ENCODE measurements around the gene ARFRP1. TPM values are rescaled to one million over a fixed set of nuclear protein-coding genes. Genes with fewer than 3 reads are reported as not detected.

Gene ARFRP1
- total and polyA plus RNA-seq, 2 of the 13 experiments (the other 11 are each of a cell fraction or from before 2014, with no cell fraction given): 32.0 to 51.1 TPM

- peak; percentile 89 for TF ChIP-seq POLR2G (IDR thresholded peaks at IDR 0.05; ENCODE audit: low read depth, low read length)
- no peak for TF ChIP-seq FOSL1 (CRISPR knock-in tag; IDR thresholded peaks at IDR 0.05; ENCODE audit: borderline replicate concordance)
- TF ChIP-seq ZNF160 (CRISPR knock-in tag; IDR thresholded peaks at IDR 0.05): peak; percentile 22; the same call in 1 of the 2 replicates
- peak; percentile 75 for TF ChIP-seq RBFOX2 (IDR thresholded peaks at IDR 0.05; ENCODE audit: low read depth, low read length)
- TF ChIP-seq, protein P1, sequence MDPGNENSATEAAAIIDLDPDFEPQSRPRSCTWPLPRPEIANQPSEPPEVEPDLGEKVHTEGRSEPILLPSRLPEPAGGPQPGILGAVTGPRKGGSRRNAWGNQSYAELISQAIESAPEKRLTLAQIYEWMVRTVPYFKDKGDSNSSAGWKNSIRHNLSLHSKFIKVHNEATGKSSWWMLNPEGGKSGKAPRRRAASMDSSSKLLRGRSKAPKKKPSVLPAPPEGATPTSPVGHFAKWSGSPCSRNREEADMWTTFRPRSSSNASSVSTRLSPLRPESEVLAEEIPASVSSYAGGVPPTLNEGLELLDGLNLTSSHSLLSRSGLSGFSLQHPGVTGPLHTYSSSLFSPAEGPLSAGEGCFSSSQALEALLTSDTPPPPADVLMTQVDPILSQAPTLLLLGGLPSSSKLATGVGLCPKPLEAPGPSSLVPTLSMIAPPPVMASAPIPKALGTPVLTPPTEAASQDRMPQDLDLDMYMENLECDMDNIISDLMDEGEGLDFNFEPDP (CRISPR knock-in tag; conservative IDR thresholded peaks at IDR 0.05): no peak
- 0 out of 2 replicates have a peak, but pooled peaks have one; percentile 14 for TF ChIP-seq GATAD2A (CRISPR knock-in tag; IDR thresholded peaks at IDR 0.05)
- no peak; the same call in 1 of the 2 replicates for TF ChIP-seq AKAP8 (CRISPR knock-in tag; IDR thresholded peaks at IDR 0.05)
- peak; percentile 12; the same call in 1 of the 2 replicates for TF ChIP-seq CTCF (CRISPR knock-in tag; IDR thresholded peaks at IDR 0.05)
- TF ChIP-seq ZBTB20 (CRISPR knock-in tag; IDR thresholded peaks at IDR 0.05; ENCODE audit: borderline replicate concordance, low read depth): peak; percentile 18; the same call in 1 of the 2 replicates
- TF ChIP-seq EP300 (IDR thresholded peaks at IDR 0.05; ENCODE audit: low read depth in 2 of 2, low read length in 2 of 2): peak in 1 of 2 experiments; percentile 21; a peak in 1 of 4 replicates
- 0 out of 2 replicates have a peak, but pooled peaks have one; percentile 11 for TF ChIP-seq EP300 (CRISPR knock-in tag; IDR thresholded peaks at IDR 0.05; ENCODE audit: borderline replicate concordance)
- TF ChIP-seq IRF1 (CRISPR knock-in tag; IDR thresholded peaks at IDR 0.05; ENCODE audit: low read depth): 0 out of 2 replicates have a peak, but pooled peaks have one; percentile 47
- no peak for TF ChIP-seq LCORL (IDR thresholded peaks at IDR 0.05)
- peak; percentile 83; the same call in 1 of the 2 replicates for TF ChIP-seq LCORL (CRISPR knock-in tag; IDR thresholded peaks at IDR 0.05)
- peak; percentile 74; the same call in 1 of the 2 replicates for TF ChIP-seq ZNF678 (CRISPR knock-in tag; IDR thresholded peaks at IDR 0.05)
- TF ChIP-seq, protein P2, sequence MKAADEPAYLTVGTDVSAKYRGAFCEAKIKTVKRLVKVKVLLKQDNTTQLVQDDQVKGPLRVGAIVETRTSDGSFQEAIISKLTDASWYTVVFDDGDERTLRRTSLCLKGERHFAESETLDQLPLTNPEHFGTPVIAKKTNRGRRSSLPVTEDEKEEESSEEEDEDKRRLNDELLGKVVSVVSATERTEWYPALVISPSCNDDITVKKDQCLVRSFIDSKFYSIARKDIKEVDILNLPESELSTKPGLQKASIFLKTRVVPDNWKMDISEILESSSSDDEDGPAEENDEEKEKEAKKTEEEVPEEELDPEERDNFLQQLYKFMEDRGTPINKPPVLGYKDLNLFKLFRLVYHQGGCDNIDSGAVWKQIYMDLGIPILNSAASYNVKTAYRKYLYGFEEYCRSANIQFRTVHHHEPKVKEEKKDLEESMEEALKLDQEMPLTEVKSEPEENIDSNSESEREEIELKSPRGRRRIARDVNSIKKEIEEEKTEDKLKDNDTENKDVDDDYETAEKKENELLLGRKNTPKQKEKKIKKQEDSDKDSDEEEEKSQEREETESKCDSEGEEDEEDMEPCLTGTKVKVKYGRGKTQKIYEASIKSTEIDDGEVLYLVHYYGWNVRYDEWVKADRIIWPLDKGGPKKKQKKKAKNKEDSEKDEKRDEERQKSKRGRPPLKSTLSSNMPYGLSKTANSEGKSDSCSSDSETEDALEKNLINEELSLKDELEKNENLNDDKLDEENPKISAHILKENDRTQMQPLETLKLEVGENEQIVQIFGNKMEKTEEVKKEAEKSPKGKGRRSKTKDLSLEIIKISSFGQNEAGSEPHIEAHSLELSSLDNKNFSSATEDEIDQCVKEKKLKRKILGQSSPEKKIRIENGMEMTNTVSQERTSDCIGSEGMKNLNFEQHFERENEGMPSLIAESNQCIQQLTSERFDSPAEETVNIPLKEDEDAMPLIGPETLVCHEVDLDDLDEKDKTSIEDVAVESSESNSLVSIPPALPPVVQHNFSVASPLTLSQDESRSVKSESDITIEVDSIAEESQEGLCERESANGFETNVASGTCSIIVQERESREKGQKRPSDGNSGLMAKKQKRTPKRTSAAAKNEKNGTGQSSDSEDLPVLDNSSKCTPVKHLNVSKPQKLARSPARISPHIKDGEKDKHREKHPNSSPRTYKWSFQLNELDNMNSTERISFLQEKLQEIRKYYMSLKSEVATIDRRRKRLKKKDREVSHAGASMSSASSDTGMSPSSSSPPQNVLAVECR (CRISPR knock-in tag; IDR thresholded peaks at IDR 0.05; ENCODE audit: borderline replicate concordance): peak; percentile 54; the same call in 1 of the 2 replicates
- TF ChIP-seq, protein P3, sequence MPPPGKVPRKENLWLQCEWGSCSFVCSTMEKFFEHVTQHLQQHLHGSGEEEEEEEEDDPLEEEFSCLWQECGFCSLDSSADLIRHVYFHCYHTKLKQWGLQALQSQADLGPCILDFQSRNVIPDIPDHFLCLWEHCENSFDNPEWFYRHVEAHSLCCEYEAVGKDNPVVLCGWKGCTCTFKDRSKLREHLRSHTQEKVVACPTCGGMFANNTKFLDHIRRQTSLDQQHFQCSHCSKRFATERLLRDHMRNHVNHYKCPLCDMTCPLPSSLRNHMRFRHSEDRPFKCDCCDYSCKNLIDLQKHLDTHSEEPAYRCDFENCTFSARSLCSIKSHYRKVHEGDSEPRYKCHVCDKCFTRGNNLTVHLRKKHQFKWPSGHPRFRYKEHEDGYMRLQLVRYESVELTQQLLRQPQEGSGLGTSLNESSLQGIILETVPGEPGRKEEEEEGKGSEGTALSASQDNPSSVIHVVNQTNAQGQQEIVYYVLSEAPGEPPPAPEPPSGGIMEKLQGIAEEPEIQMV (CRISPR knock-in tag; IDR thresholded peaks at IDR 0.05; ENCODE audit: low read depth): peak; percentile 74; the same call in 1 of the 2 replicates
- TF ChIP-seq ZNF547 (CRISPR knock-in tag; IDR thresholded peaks at IDR 0.05): peak; percentile 9; the same call in 1 of the 2 replicates
Observed at GRCh38 chr20:63744574-63745423, 37.0 kb upstream of the ARFRP1 start (continued).
